HG02884 (cell line): ENCODE data around the gene HOXC12.

ENCODE experiments used
- ATAC-seq: cut with Tn5 transposase; IDR thresholded peaks from one replicate; pipeline ENCODE4 v1.9.1; 2021; ENCODE audit warnings: mild to moderate bottlenecking, moderate library complexity; ENCODE audit not compliant: unreplicated experiment

Gene HOXC12

DNA sequence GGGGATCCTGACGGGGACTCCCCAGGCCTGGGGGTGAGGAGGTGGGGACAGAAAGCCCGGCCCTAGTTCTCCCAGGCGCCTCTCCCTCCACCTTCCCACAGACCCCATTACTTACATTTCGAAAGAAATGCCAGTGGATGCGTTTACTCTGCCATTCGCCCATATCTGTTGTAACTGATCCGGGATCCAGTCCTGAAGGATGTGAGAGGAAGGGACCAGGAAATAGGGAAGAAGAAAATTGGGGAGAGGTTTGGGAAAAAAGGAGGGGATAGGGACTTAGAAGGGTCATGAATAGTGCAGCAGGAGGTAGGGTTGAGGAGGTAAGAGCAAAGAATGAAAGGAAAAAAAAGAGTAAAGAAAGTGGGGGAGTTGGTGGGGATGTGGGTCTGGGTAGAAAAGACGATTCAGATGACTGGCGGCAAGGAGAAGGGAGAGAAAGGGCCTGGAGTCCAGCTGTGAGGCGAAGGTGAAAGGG lies 1.1 kb downstream of the HOXC12 start:
- ATAC-seq: no peak

DNA sequence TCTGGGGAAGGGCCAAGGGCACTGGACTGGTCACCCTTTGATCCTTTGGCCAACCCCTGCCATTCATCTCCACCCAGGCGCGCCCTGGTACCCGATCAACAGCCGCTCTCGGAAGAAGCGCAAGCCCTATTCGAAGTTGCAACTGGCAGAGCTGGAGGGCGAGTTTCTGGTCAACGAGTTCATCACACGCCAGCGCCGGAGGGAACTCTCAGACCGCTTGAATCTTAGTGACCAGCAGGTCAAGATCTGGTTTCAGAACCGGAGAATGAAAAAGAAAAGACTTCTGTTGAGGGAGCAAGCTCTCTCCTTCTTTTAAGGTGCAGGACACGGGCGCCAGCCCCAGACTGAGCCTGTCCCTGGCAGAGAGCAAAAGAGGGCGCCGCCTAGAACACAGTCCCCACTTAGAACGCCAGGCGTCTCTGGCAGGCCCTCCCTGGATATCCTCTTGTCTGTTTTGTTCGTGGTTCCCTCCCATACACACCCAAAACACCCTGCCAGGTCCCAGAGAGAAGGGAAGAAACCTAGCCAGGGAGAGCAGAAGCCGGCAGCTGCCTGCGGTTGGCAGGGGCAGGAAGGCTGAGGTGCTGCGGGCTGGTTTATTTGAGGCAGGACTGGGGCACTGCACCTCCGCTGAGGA lies 1.7 kb downstream of the HOXC12 start:
- ATAC-seq: no peak

DNA sequence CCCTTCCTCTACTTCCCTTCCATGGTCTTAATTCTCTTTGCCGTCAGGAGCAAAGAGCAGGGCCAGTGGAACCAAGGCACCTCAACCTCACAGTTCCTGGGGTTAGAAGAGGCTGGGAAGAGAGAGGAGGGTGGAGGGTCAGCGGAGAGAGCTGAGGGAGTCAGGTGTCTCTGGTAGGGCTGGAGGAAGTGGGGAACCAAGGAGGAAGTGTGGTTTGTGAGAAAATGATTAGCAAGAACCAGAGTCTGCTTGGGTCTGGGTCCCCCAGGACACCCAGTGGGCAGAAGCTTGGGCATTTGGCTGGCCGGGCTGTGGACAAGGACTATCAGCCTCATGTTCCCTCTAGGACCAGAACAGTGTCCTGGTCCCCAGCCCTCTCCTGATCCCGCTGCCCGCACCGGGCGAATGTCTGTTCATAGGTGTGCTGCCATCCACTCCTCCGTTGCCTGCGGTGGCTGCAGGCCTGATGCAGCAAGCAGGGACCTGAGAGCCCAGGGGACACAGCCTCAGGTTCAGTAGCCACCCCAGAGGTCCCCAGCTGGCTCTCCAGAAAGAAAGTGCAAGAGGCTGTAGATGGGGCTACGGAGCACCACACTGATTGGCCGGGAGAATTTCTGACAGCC lies 2.3 kb downstream of the HOXC12 start:
- no peak for ATAC-seq

DNA sequence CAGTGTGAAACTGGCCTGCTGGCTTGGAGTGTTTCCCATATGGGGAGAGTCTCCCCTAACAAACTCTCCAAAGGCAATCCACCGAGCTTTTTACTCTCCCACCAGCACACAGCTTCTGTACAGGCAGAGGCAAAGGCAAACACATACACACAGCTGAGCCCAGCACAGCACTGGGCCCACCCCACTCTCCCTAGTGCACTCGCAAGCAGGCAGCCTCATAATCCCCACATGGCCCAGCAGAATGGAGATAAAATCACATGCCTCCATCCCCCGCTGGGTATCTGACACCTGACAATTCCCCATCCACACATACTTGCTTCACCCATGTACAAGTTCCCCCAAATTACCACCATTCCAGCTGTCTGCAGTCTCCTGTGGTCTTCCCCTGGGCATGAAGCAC lies 3.4 kb downstream of the HOXC12 start:
- no peak for ATAC-seq

DNA sequence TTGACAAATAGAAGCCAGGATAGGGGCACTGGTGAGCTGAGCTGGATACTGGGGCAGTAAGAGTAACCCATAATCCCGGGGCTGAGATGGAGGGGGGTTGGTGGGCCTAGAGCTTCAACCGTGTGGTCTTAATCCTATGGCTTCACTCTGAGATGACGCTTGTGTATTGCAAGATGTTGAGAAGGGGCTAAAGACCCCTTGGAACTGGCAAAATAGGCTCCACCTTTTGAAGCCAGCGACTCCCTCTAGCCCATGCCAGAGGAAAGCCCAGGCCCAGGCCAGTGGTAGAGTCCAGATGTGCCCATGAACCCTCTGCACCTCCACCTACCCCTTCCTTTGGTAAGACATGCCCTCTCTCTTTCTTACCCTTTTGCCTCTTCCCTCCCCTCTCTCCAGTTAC lies 4.6 kb downstream of the HOXC12 start:
- ATAC-seq: no peak

DNA sequence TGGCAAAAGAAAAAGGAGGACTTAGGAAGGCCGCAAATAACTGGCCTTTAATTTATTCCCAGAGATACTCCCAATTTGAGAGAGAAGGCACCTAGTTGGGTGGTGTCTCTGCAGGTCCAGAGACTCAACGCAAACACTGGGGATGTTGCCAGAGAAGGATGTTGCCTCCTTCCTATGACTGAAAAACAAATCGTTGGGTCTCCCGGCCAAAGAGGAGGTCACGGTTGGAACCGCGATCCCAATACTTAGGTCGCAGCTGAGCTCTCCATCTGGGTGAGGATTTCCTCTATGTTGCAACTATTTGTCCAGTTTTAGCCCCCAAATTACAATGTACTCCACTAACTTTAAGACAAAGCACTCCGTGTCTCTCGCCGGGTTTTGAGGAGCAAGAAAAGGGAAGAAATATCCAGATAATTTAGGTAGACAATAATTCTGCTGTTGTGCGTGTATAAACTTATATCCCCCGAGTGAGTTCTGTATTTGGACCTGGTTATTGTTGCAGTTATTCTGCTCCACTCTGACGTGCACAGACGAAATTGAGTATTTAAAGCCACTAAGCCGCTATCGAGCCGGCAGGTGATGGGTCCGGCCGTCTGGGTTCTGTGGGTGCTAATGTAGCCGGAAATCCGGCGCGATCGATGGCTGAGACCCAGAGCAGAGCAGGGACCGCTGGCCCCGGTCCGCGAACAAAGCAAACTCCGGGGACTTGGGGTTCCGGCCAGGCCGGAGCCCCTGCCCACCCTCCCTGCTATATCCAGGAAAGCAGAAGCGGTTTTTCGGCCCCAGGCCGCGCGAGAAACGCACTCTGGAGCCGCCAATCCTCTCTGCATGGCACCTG lies 5.7 kb downstream of the HOXC12 start:
- no peak for ATAC-seq

DNA sequence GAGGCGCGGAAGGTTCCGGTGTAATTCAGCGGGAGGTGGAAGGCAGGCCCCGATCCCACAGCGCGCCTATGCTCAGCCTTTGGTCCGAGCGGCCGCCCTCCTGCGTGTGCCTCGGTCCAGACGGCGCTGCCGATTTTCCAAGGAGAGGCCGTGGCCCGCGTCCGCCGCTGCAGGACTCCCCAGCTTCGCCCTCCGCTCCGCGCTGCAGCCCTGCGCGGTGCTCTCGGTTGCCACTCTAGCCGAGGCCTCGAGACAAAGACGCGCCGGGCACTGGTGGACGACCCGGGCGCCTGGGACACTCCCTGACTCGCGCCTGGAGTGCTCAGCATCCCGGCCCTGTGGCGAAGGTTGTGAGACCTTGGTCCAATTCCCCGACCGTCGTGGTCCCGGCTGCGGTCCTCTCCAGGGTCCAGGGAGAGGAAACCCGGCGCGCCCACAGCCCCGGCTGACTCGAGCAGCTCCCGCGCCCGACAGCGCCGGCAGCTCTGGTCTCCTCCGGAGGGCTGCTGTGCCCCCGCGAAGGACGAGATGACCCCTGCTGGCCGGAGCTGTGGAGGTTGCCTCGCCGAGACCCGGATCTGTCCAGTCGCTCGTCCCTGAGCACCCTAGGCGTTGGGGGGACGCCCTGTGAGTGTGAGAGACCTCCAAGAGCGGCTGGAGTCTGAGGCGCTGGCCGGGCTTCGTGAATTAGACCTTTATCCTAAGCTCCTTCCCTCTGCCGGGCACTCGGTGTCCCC lies 6.5 kb downstream of the HOXC12 start:
- ATAC-seq: no peak

DNA sequence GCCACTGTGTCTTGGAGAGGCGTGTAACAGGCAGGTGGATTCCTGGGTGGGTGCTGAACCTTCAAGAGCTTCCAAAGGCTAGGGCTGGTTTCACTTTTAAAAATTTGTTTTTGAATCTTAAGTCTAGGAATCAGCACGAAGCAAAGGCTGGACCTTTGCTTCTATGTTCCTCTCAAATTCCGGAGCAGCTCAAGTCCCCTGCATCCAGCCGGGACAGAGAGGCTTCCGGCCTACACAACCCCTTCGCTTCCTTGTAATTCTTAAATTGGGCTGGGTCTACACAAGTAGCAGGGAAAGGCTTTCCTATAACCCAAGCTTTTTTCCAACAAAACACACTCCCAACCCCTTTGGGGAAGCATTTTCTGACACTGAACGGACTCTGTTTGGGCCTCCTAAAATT lies 8.3 kb downstream of the HOXC12 start:
- ATAC-seq: no peak

DNA sequence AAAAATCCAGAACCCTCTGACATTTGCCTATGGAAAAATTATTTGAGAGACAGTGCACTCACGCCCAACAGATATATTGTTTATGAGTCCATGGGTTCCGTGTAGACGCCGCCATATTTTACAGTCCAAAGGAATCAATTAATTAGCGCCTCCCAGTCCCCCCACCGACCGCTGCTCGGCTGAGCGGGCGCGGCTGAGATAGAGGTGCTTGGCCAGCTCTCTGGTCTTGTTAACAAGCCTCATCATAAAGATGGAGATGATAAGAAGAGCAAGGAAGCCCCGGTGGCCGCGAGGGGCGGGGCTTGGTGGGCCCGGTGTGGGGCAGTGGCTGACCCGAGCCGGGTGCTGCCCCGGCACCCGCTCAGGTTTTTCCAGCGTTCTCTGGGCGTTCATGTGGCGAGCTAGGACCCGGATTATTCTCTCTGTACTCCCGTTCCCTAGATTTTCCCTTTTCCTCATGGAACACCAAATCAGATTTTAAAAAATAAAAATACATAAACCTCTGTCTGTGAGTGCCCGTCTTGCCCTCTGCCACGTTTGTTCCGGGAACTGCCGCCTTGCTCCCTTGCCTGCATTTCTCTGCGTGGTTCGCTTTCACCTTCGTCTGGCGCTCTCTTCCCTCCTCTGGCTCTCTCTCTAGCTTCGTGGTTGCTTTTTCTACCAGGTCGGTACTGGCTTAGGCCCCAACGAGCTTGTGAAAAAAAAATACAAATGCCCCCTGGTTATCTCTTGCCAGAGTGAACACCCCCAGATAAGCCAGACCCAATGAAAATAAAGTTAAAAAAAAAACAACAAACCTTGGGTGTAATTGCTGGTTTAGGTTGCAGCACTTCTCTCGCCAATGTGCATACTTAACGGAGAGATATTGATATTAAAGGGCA lies 9.0 kb downstream of the HOXC12 start:
- ATAC-seq: no peak

DNA sequence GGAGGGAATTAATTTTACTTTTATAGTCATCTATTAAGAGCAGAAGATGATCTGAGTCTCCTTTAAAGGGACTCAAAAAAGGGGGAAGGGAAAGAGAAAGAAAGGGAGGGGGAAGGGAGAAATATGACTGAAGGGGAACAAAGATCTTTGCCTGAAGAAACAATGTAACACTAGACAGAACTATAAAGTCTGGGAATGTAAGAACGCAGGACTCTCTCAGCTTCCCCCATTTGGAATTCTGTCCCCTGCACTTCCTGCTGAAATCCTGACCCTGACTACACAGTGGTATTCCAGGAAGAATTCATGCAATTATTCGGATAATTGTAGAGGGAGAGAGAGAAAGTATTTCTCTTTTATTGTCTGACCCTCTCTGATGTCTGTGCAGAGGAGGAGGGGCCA lies 9.6 kb downstream of the HOXC12 start:
- ATAC-seq: no peak

DNA sequence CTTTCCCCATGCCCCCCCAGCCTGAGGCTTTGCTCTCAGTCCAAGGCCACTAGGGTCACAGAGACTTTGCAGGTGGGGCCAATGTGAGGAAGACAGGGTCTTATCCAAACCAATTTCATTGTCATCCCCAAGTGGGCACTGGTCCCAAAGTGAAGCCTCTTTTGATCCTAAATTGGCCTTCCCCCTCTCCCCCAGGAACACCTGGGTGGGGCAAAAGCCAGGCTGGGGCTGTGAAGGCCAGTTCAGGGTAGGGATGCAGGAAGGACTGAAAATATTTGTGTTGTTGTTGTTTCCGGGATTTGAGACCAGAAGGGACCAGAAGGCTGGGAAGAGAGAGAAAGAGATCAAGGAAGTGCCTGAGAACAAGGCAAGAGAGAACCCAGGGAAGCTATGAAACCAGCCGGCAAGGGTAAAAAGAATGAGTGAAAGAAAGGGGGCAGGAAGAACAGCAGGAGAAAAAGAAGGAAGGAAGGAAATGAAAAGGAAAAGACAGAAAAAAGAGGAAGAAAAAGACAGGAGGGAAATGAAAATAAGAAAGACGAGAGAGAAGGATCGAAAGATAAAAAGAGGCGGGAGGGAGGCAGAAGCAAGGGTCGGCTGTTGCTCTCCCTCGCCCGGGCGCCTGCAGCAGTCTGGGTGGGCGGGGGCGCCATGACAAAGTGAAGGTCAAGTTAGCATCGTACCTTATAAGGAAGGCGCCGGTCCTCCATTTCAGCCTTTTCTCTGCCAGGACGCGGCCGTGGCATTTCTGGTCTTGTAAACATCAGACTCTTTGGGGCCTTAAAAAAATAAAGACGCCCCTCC lies 10.8 kb downstream of the HOXC12 start:
- no peak for ATAC-seq

DNA sequence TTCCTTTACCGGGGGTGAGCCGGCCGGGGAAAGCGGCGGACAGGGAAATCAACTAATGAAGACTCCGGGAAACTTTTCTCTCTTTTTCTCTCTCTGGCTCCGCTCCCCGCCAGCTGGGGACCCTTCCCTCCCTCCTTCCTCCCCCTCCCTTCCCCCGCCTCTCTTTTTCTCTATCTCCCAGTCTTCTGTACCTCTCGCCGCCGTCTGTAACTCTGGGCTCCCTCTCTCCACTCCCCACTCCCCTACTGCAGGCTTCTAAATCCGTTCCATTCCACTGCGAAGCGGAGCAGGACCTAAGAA lies 11.3 kb downstream of the HOXC12 start:
- no peak for ATAC-seq

DNA sequence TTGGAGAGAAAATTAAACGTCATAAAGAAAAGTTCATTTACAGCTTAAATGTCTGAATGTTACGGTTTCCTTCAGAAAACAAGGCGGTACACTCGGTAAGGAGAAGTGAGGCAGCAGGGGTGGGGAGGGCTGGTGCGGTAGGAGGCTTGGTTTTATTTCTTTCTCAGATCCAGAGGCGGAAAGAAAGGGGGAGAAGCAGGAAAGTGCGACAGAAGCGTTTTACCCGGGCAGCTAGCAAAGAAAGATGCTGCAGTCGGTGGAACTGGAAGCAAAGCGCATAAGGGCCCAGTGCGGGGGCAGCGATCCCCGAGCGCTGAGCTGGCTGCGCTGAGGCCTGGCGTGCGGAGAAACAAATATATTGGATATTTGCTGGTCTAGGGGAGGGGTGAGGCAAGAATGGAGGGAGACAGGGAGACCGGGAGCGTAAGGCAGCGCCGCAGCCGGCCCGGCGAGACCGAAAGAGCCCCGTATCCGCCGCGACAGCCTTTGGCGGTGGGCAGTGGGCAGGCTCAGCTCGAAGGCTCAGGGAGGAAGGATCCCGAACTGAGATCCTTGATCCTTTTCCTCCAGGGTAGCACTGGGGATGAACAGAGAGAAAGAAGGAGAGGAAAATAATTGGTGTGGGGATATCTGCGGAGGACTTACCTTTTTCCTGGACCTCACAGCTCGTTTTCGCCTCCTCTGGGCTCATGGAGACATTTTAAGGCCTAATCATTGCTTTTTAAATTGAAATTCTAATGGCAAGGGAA lies 11.9 kb downstream of the HOXC12 start:
- no peak for ATAC-seq

DNA sequence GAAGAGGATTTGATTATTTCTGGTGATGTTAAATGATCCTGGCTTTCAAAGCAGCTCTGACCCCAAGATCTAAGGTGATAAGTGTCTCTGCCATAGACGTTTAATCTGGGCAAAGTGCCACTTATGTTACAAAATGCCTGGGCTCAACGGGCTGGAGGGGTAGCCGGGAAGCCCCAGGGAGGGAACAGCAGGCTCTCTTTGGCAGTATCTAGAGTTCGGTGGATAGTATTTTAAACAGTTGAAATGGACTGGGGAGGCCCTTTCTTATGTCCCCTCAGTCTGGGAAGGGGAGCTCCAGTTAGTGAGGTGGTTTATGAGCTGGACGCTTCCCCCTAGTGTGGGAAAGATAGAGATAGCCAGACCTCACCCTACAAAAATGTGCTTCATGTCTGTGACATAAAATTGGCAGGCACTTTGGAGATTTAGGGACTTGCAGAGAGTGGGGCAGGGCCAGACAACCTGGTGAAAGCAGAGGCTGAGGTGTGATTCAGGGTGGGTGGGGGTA lies 12.8 kb downstream of the HOXC12 start:
- ATAC-seq: no peak

DNA sequence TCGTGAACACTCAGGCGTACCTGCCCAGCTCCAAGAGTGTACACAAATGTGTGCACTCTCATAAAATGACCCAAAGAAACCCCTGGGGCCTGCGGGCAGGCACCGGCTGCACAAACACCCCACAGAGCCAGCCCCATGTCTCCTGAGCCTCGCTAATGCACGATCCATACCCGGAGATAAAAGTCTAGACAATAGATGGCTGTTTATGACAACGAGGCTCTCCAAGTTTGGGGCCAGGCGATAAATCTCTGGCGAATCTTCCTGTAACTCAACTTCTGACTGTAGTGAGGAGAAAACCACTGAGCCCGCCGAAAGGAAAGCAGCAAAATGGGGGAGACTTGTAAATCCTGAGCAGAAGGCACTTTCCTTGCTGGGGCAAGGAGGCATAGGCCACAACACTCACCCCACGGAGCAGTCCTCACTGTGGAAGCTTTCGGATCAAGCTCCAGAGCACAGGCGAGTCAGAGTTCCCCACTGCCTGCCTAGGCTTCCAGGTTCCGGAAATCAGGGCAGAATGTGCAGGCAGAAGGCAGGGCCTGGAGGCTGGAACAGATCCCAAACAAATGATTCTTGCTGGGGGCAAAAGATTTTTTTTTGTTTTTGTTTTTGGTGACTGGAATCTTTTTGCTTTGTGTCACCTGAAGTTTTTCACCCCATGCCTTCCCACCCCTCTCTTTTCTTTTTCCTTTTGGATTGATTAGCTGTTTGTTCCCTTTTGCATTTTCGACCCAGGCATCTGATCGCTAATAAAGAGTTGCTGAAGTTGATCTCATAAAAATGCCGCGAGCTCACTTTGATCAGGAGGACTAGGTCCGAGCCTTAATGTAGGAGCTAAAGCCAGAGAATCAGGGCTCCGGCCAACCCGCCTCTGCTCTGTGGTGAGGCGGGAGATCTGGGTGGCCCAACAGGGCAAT lies 13.8 kb downstream of the HOXC12 start:
- ATAC-seq: no peak

DNA sequence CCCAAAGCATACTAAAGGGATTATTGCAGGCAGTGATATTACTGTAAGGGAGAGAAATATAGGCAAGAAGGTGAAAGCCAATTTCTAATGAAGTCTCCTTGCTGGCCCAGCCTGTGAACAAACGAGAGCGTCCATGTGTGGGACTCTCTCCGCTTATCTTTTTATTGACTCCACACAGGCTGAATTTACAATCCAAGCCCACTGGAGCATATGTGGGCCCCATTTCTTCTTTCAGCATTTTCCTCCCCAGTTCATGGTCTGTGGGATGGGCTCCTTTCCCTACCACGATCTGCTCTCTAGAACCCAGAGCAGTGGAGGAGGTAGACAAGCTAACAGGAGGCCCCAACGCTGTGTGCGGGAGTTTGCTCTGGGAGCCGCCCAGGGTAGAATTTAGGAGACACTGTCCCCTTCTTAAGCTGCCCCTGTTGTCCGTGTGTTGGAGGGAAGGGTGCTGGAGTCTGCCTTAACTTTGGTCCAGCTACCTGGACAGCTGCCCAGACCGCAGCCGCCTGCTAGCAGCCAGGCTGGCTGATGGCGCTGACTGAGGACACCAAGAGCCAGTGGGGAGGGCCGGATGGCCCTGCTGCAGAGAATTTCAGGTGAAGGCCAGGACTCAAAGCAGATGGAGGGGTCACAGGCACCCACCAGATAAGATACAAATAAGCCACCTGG lies 15.0 kb downstream of the HOXC12 start:
- no peak for ATAC-seq

DNA sequence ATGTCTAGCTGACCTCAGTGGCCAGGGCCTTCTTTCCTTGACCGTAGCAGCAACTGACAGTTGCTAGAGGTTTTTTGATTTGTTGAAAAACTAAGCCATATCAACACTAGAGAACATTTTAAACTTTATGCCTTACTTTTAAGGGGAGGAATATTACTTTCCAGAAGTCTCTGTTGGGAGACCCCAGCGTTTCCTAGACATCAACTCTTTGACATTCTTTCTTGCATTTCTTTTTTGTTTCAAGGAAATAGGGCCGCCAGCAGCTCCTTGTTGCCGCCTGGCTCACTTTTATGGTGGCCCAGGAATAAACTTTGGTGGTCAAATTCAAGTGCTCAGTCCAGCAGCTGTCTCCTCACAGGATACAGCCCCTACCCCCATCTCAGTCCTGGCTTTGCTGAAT lies 15.7 kb downstream of the HOXC12 start:
- no peak for ATAC-seq
